A172 (cell line): ENCODE measurements around the gene TMEM11. TPM values are rescaled to one million over a fixed set of nuclear protein-coding genes. Genes with fewer than 3 reads are reported as not detected.
"Not testable (repeated sequence)": the region's sequence is repeated elsewhere in the genome, so short reads cannot be mapped to it uniquely, and the experiment has no call there.

Experiments
- DNase-seq: peaks from one replicate; pipeline ENCODE4 v3.0.0-alpha.2; 2015; ENCODE audit warnings: low spot score
- total RNA-seq: library from RNA; depleted of rRNA; stranded (reverse); fragments of >200 nt; shearing (Covaris generic); gene quantifications from 2 replicates; pipeline ENCODE4 v1.2.3, GENCODE V29; 2014

The TMEM11 gene
- total RNA-seq, 1 experiment from 2014 or later = 41.7 TPM

GRCh38 chr17:21212826-21213637, 929 bp downstream of the TMEM11 start:
- no peak for DNase-seq

GRCh38 chr17:21211825-21212479, 2.0 kb downstream of the TMEM11 start:
- DNase-seq = no peak

- DNase-seq = no peak
These were observed 3.4 kb downstream of the TMEM11 start for GRCh38 chr17:21210411-21211076.

DNA sequence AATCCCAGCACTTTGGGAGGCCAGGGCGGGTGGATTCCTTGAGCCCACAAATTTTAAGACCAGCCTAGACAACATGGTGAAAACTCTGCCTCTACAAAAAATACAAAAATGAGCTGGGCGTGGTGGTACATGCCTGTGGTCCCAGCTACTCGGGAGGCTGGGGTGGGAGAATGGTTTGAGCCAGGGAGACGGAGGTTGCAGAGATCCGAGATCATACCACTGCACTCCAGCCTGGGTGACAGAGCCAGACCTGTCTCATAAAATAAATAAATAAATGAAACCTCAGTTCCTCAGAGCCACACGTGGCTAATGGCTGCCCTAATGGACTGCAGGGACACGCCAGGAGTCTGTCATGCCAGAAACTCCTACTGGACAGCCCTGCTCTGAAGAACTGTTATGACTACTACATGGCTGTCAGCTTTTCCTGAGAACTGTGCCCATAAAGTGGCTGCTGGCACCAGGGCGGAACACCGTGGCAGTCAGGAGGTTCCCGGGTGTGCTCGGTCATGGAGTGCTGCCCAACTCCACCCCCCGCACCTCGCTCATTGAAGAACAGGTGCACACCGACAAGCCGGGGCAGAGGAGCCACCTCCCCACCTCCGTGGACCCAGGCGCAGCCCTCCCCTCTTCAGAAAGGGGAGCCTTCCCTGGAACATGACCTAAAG, 4.3 kb downstream of the TMEM11 start:
- no peak for DNase-seq

- no peak for DNase-seq
These were observed 5.6 kb downstream of the TMEM11 start for GRCh38 chr17:21208352-21208751.

GRCh38 chr17:21204935-21205334, 9.0 kb downstream of the TMEM11 start:
- DNase-seq = no peak

- DNase-seq = no peak
These were observed 11.4 kb downstream of the TMEM11 start for GRCh38 chr17:21202512-21202911.

- DNase-seq = no peak
These were observed 12.1 kb downstream of the TMEM11 start for GRCh38 chr17:21201874-21202273.

- no peak for DNase-seq
These were observed 12.7 kb downstream of the TMEM11 start for GRCh38 chr17:21201298-21201595.

DNA sequence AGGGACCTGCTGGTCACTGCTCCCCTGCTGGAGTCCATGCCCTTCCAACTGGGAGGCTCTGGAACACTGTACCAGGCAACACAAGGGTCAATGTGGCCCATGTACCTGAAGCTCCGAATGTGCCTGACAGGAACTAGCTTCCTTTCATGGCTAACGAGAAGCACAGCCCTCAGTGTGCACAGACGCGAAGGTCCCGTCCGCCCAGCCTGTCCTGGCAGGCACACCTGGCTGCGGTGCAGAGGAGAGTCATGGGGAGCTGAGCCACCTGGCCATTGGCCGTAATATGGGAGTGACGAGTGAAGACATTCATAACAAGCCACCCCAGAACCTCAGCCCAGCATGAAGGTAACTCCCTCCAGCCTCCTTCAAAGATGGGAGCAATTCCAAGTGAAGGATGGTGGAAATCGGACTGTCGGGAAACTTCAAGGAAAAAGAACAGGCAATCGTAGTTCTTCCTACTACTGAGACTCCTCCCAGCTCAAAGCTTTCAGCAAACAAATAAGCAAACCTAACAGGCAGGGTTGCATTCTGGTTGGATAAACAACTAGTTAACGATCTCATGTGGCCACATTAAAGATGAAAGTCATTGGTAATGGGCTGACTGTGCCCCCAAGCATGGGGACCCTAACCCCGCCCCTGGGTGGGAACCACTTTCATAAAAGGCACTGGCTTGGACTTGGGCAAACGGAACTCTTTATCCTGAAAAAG, 13.2 kb downstream of the TMEM11 start:
- no peak for DNase-seq

GRCh38 chr17:21199856-21200255, 14.1 kb downstream of the TMEM11 start:
- no peak for DNase-seq

- DNase-seq = no peak
These were observed 14.7 kb downstream of the TMEM11 start for GRCh38 chr17:21199311-21199710.

DNA sequence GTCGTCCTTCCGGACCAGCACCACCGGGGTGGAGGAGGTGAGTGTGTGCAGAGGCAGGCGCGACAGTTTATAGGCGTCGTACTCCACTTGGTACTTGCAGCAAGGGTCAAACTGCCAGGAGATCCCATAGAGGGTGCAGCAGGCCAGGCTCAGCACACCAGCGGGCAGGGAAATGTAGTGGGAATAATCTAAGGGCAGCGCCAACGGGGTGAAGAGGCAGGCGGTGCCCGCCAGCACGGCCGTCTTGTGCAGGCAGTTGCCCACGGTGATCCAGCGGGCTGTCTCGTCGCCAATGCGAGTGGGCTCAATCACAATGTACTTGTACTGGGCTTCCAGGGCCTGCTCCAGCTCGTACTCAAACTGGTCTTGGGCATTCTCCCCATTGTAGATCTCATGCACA, 15.6 kb downstream of the TMEM11 start:
- DNase-seq = no peak

DNA sequence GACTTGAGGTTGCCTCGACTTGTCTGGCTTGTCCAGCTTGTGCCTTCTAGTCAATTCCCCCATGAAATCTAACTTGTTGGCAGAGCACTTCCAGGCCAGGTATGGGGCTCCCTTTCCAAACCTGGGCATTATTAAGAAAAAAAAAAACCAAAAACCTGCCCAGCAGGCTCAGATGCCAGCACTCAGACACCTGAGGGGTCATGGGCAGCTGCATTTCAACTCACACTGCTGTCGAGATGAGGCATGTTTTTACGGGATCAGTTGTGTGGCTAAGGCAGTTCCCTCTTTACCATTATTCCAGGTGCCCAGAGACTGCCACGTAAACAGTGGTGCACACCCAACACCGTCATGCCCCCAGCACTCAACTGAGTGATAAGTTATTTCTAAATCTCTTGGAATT, 17.8 kb downstream of the TMEM11 start:
- DNase-seq = no peak

DNA sequence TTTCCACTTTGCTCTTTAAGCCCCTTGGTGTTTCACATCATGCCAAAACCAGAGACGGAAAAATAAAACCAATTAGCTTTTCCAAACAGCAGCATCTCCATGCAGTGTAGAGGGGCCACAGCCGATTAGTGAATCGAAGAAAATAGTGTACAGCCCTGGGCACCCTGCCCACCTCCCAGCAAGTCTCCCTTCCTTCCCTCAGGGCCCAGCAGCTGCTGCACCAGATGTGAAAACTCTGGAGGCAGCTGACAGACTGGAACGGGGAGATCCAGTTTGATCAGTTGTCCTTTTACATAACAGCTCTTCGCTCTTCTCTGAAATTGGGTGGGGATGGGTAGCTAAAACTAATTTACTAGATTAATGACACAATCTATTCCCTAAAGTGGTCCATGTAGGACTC, 19.3 kb downstream of the TMEM11 start:
- no peak for DNase-seq

DNA sequence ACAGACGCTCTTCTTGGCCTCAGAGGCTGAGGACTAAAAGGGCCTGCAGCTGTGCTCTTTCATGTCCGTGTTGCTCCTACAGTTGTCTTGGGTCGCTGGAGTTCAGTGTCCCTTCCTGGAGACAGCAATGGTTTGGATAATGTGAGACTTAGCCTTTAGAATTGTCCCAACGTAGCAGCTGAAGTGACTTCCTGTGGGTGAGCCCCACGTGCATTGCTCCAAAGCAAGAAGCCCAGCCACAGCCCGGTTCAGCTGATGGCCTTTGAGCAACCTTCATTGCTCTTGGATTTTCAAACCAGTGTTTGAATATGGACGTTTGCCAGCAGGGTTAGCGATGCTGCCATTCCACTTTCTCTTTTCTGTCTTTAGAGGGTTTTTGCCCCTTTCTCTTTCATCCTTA, 19.7 kb downstream of the TMEM11 start:
- no peak for DNase-seq

- no peak for DNase-seq
These were observed 20.9 kb downstream of the TMEM11 start for GRCh38 chr17:21193031-21193430.

GRCh38 chr17:21192414-21192813, 21.5 kb downstream of the TMEM11 start:
- not testable (repeated sequence) for DNase-seq

DNA sequence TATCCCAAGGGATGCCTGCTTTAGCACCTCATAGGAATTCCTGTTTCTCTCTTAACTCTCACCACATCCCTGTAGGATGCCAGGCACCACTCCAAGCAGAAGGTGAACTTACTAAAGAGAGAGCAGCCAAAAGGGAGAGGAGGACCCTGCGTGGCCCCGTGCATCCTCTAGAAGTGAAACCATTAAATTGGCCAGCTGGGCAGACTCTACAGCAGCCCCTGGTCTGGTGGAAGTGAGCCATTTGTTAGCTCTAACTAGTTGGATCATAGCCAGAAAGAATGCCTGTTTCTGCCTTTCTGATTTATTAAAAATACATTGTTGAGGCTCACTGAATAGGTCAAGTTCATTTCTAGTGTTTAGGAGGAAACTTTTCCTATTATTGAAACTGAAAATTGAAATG, 22.3 kb downstream of the TMEM11 start:
- no peak for DNase-seq

GRCh38 chr17:21190078-21190477, 23.9 kb downstream of the TMEM11 start:
- DNase-seq = no peak

- DNase-seq = no peak
These were observed 24.6 kb downstream of the TMEM11 start for GRCh38 chr17:21189361-21189760.
